Activated CD8-positive, alpha-beta memory T cell treated with anti-CD3 and anti-CD28 coated beads for 1 hour (primary cell): Measurements from ENCODE around the gene CDAN1.

Experiments used
- DNase-seq, 2 donors: peaks; one replicate each; pipeline ENCODE4 v3.0.0-alpha.2; 2020; ENCODE audit warnings: low read depth in 1 of 2; ENCODE audit errors: extremely low read depth in 1 of 2

Gene CDAN1

DNA sequence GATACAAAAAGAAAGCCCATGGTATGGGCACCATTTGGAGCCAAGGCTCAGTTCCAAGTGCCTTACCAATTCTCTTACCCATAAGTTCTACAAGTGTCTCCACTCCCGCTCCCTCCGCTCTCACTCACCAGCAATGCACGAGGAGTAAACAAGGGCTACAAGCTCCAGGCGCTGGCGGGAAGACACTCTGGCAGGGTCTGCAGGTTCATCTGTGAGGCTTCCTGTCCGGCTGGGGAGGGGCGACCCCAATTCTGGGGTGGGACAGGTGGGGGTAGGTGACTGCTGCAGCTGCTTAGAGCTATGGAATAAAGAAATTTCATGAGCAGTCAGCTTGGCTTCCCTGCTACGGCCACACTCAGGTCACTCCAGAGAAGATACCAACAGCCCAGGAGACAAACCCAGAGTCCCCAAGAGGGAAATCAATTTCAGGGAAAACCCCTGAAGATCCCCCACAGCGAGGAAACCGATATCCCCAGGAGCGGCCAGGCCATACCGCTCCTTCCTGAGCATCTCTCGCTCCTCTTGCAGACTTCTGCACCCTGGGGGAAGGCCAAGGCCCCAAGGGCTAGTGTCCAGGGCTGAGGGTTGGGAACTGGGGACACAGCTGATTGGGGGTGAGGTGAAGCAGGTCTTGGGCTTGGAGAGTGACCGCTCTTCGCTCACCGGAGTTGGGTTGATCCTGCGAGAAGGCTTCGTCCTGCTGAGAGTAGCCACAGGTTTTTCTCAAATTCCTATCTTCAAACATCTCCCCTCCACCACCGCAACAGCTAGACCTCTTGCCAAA lies 1.4 kb downstream of the CDAN1 start:
- DNase-seq, result no peak

DNA sequence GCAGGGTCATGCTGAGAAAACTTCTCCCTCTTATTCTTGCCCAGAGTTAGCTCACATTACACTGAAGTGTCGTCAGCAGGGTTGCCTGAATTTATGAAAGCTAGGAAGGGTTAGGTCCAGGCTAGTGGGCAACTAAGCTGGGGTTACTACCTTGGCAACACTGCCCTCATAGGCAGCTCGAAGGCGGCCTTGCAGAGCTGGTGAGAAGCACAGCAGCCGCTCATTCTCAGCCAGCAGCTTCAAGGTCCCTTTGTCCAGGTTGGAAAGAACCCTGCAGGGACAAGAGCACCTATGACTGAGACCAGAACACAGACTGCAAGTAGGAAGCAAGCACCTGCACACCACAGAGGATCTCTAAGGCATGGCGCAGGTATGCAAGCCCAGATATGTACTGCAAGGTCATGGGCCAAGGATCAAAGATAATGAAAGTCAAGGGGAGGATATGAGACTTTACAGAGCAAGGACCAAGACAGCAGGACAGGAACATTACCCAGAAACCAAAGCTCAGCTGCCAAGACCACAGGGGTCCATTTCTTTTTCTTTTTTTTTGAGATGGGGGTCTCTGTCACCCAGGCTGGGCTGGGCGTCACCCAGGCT lies 2.8 kb downstream of the CDAN1 start:
- DNase-seq, result no peak

DNA sequence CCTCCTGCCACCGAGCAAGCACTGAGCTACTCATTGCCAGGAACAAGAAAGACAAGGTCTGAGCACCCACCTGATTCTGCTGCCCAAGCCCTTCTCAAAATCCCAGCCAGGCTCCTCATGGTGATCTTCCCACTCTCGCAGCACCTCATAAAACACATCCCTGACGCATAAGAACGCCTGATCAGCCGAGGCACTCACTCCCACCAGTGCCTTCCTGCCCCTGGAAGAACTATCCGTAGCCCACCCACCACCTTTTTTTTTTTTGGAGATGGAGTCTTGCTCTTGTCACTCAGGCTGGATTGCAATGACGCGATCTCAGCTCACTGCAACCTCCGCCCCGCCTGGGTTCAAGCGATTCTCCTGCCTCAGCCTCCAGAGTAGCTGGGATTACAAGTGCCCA lies 3.9 kb downstream of the CDAN1 start:
- no peak for DNase-seq

DNA sequence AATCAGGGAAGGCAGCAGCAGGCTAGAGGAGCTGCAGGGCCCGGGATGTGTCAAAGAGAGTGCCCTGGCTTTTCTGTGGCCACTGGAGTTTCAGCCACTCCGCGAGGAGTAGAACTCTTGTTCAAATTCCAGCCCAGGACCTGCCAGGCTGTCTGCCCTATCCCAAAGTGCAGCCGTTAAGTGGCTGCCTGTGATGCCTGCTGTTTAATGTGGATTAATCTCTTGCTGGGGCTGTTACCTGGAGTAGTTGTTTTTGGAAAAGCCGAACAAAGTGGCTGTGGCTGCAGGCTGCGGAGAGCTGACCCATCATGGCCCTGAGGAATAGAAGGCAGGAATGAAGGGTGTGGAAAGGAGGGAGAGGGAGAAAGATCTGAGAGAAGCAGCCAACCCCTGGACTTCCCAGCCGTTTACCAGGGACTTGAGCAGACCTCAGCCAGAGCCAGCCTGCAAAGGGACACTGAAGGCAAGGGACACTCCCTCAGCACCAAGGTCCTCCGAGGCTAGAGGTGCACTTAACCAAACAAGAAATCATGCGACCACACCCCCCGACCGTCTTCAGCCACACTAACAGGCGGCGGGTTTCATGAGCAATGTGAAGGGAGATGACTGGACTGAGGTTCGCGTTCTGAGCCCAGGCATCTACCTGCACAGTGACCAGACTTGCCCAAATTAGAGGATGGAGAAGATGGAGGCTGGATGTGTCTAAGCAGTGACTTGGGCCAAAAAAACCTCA lies 4.7 kb downstream of the CDAN1 start:
- no peak for DNase-seq

DNA sequence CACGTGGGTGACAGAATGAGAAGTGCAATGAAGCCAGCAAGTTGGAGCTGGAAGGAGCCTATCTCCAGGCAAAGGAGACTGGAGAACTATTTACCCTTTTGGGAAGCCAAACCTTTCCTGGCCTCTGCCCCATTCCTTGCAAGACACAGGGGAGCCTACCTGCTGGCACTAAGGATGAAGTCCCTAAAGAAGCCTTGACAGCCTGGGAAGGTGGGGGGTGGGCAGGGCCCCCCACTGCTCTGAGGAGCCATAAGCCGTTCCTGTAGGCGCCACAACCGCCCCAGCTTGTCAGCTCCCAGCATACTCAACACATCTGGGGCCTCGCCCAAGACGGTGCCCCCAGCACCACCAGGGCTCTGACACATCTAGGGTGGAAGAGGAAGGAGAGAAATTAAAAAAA lies 5.5 kb downstream of the CDAN1 start:
- DNase-seq, result no peak

DNA sequence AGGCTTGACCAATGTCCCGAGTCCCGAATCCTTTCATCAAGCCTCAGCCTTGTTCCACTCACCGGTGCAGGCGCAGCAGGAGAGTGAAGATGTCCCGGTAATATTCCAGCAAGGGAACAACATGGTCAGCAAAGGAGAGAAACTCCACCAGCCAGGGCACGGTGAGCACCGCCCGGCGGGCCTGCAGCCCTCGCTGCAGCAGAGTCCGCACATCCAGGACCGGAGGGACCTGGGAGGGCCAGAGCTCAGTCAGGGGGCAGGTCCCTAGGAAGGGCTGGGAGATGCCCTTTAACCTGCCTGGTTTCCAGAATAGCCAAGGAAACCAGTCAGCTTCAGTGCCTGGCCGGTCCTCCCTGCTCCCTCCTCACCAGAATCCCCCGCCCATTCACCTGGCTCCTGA lies 6.4 kb downstream of the CDAN1 start:
- DNase-seq, result no peak

DNA sequence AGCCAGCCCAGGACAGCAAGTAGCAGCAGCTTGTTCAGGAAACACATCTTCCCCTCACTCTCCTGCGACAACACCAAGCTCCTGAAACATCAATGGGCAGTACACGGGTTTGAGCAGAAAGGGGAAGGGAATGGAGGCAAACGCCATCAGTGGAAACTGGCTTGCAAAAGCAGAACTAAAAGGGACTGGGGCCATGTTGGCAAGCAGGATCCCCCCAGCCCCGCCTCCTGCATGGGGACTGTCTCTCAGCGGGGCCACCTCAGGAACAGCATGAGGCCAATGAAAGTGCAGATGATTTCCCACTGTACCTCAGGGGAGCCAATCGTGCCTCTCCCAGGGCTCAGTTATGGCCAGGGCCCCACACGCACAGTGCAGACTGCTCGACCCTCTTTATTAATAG lies 6.8 kb downstream of the CDAN1 start:
- no peak for DNase-seq

DNA sequence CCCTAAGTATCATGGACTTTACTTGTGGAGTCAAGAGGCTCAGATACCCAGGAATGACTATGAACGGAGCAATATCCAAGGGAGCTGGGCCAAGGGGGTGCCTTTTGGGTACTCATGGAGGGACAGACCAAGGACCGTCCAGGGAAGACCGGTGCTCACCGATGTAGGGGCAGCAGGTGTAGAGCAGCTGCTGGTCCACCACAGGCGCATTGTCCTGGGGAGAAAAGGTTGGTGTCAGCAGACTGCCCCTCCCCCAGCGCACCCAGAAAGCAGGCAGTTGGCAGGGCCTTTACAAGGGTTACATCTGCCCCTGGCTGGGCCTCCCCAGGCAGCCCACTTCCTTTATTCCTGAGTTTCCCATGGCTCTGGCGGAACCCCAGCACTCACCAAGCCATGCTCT lies 7.5 kb downstream of the CDAN1 start:
- no peak for DNase-seq

DNA sequence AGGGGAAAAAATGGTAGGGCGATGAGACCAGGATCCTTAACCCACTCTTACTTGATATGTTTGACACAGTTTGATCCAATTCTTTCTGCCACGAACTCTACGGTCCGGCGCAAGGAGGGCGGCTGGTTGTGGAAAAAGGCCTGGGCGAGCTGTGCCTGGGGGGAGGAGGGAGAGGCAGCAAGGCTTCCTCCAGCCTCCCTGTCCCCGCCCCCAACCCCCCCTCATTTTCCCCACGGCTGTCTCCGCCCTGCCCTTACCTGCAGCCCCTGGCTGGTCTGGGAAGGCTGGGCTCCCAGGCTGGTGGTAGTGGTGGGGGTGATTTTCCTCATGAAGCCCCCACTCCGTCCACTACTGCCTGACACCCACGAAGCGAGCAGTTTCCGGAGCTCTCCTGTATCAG lies 8.0 kb downstream of the CDAN1 start:
- no peak for DNase-seq

DNA sequence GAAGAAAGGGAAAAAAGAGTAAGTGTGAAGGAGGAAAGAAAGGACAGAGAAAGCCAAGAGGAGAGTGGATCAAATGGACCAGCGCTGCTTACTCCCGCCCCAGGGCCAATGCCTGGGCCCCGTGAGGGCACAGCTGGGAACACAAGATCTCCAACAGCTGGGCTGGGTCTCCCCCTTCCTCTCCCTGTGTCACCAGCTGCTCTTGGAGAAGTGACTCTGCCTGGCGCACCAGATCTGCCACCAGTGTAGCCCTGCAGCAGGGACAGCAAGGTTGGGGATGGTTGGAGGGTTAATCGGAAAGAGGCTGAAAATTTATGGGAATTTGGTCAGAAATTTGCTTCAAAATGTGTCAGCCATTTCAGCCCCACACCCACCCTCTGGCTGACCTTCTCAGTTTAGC lies 8.4 kb downstream of the CDAN1 start:
- DNase-seq, result no peak

DNA sequence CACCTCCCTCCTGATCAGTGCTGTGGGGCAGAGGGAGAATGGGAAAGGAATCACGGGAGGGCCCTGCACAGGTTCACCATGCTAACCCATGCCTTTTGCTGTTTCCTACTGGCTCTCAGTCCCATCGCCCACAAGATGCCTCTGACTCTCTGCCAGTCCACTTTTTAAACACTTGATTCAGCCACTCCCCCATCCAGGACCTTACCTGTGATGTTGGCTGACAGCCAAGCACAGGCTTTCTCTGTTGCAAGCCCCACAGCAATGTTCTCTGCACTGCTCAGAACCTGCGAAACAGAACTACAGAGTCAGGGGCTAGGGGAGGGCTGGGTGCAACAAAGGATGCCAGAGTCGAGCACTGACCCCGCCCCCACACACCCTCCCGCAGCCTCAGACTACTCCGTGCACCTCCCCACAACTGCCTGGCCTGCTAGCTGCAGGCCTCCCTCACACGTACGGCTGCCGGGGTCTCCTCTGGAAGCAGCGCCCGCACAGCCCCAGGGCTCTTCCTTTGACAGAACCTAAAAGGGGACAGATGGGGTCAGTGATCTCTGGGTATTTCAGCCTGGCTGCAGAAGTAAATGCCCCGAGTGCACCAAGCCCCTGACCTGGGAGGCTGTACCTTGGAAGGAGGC lies 9.1 kb downstream of the CDAN1 start:
- no peak for DNase-seq

DNA sequence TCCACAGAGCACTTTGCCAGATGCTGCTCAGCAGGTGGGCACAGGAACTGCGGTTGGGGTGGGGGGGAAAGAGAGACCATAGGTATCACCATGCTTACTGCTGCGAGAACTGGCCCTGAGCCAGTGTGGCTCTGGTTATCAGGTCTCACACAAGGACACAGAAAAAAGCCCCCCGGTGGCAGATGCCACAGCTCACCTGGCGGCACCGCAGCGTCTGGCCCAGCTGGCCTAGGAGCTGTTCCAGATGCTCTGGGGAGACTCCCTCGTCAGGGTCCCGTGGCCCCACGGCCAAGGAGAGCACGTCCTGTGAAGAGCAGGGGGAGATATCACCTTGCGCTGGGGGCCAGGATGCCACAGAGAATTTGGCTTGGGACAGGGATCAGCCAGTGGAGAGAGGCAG lies 10.8 kb downstream of the CDAN1 start:
- DNase-seq, result no peak

DNA sequence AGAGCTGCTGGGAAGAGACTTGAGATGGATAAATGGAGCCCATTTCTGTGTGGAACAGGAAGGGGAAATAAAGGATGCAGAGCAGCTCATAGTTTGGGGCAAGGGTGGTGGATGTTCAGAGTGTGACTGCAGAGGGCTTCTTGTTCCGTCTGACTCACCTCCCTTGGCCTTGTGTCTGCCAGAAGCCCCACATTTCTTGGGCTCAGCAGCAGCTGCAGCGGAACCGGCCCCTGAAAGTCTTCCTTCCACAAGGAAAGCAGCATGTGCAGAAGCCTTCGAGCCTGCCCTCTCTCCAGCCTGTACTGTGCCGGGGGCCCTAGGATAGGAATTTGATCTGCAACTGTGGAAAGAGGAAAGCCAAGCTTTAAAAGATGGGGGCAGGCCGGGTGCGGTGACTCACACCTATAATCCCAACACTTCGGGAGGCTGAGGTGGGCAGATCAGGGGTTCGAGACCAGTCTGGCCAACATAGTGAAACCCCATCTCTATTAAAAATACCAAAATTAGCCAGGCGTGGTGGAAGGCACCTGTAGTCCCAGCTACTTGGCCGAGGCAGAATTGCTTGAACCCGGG lies 11.5 kb downstream of the CDAN1 start:
- DNase-seq, result no peak

DNA sequence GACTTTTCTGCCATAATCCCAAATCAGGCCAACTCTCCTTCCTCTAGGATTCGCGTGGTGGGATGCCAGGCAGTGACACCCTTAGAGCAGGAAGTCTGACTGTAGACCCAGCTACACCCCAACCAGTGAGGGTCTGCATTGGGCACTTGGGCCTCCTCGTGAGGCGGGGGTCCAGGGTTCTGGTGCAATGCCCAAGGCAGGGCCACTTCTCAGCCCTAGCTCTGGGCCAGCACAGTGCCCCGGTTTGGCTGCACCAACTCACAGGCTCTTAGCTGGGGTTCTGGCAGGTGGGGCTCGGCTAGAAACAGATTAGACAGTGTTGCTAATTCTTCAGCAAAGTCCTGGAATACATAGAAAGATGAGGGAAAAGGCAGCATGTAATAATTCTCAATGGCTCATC lies 12.7 kb downstream of the CDAN1 start:
- DNase-seq, result no peak

DNA sequence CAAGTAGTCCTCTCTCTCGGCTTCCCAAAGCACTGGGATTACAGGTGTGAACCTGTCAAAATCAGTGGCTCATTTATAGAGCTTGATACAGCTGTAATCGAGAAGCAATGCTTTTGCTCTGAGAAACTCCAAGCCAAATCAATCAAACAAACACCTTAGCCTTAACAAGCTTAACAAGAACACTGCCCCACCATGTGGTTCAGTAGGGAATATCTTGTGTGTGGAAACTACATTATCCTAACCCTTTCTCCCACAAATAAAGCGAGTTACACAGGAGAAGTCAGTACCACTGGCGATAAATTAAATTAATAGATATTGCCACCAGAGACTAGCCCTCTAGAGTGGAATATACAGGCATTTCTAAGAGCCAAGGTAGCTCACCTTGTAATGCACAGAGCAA lies 13.9 kb downstream of the CDAN1 start:
- DNase-seq, result no peak

DNA sequence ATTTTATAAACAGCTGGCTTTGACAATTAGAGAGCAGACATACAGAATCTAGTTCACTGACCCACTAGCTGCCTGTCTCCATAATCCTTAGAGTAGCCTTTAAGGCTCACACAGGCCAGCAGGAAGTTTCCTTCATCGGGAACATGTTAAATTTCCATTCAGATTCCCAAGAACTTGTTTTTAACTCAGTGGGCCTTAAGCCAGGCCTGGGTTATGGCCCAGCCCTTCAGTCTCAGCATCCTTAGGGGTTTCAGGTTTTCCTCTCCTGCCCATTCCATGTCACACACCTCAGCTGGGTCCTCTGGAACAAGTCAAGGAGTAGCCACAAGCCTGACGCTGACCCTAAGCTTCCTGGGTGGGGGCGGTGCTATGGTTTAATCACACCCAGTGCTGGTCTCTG lies 15.0 kb downstream of the CDAN1 start:
- no peak for DNase-seq

DNA sequence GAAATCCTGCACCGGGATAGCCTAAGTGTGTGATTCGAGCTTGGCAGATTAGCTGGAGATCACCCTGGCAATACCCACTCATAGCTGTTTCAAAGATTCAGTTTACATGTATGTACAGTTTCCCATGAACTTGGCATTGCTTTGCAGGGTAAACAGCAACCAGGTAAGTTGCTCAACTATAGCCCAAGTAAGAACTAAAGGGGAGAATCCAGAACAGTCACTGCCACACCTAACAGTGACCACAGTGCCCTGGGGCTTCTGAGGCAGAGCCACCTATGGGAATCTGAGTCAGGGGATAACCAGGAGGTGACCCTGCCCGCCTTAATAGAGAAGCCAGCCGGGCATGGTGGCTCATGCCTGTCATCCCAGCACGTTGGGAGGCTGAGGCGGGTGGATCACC lies 15.9 kb downstream of the CDAN1 start:
- DNase-seq, result no peak

DNA sequence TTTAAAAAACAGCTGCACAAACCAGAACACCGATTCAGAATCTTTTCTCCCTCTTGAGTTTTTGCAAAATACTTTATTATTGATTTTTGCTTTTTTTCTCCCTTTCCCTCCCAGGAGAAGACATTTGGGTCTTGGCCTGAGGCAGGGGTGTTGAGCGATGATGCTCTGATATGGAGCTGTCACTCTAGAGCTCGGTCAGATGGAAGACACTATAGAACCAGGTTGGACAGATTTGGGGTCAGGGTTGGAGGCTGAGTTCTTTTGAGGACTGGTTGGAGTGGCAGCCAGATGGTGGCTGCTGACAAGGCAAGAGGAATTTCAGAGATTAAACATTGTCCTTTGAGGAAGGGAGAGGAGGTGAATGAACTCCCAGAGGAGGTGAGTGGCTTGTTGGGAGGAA lies 16.9 kb downstream of the CDAN1 start:
- no peak for DNase-seq

DNA sequence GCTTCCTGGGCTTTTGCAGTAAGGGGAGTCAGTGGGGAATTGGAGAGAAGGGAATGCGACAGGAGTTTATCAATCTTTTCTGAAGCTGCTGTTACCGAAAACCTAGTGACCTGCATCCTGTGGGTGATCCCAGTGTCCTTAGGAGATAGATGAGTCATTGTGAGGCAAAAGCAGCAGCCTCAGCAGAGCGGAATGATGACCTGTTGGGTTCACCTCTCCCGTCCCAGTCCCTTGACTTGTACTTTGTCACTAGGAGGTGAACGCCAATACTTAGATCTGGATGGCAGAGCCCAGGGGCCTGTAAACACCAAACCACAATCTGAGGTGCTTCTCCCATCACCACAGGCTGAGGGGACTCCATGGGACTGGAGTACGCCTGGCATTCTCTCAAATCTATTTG lies 17.9 kb downstream of the CDAN1 start:
- DNase-seq, result no peak

DNA sequence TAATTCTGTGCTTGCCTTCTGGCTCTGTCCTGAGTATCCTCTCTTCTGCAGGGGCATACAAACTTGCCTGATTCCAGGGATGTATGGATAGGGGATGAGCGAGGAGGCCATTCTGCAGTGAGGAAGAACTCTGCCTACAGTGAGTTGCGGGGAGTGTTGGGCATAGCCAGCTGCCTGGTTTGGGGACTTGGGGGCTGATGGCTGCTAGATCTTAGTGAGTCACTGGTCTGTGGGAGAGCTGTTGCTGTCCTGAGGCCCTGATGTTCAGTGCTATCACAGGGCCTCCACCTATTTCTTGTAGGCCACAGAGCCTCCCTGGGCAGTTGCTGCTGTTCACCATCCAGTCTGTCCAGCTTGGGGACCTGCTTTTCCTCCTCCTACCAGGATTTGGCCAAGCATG lies 20.3 kb downstream of the CDAN1 start:
- no peak for DNase-seq

DNA sequence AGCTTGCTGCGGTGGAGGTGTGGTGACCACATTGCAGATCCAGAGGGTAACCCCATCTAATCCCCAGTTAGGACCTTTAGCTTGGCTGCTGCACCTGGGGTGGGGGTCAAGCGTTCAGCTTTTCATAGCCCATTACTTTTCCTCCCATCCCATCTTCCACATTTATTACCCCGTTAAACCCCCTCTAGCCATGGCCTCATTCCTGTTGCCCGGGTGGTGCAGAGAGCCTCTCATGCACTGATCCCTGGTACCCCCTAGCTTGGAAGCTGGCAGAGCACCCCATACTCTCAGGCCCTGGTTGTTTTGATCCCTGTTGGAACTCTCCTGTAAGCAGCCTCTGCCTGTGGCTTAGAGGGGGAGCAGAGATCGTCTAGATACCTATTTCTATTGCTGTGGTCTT lies 20.8 kb downstream of the CDAN1 start:
- DNase-seq, result no peak
